ENCODE measurements around the gene KLK11. TPM values are rescaled to one million over a fixed set of nuclear protein-coding genes. Genes with fewer than 3 reads are reported as not detected.

The KLK11 gene
- total RNA-seq, 1 donor from 2014 or later: not detected

DNA sequence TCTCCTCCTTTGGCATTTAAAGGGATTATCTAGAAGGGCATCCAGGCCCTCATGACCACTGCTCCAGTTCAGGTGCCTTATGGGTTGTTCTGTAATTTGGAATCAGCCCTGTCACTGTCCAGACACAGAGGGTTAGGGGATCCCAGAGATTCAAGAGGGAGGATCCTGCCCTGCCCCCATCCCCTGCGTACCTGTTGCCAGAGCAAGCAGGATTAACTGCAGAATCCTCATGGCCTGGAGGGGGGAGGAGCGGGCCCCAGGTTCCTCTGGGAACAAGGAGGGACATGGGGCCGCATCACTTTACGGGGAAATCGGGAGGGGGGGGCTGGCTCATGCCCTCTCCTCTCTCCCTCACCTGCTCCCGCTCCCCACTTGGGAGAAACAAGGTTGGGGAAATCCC, 1.0 kb downstream of the KLK11 start:
- CTCF ChIA-PET: no interaction called here
- Mint-ChIP-seq H3K27me3 (peaks cover 22% of the 10 kb centered on the region), H3K27ac (no peak overlapping the region), H3K9me3 (no peaks in the 10 kb centered on the region), H3K4me1 (no peaks in the 10 kb centered on the region), H3K4me3 (no peak overlapping the region), H3K36me3 (ENCODE audit: low read depth) (no peaks in the 10 kb centered on the region)
- POLR2A ChIA-PET: no interaction called here
- TF ChIP-seq, protein P1, sequence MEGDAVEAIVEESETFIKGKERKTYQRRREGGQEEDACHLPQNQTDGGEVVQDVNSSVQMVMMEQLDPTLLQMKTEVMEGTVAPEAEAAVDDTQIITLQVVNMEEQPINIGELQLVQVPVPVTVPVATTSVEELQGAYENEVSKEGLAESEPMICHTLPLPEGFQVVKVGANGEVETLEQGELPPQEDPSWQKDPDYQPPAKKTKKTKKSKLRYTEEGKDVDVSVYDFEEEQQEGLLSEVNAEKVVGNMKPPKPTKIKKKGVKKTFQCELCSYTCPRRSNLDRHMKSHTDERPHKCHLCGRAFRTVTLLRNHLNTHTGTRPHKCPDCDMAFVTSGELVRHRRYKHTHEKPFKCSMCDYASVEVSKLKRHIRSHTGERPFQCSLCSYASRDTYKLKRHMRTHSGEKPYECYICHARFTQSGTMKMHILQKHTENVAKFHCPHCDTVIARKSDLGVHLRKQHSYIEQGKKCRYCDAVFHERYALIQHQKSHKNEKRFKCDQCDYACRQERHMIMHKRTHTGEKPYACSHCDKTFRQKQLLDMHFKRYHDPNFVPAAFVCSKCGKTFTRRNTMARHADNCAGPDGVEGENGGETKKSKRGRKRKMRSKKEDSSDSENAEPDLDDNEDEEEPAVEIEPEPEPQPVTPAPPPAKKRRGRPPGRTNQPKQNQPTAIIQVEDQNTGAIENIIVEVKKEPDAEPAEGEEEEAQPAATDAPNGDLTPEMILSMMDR (IDR thresholded peaks at IDR 0.05): no peak
- intact Hi-C loops (cut with micrococcal nuclease): no loop called here
- DNase-seq: no peak
- no peak for ATAC-seq (ENCODE audit: low read depth)

- intact Hi-C loops (cut with micrococcal nuclease): no loop called here
- Mint-ChIP-seq H3K4me3 (no peak overlapping the region), H3K27me3 (peaks cover 25% of the 10 kb centered on the region), H3K9me3 (no peaks in the 10 kb centered on the region), H3K4me1 (no peaks in the 10 kb centered on the region), H3K36me3 (ENCODE audit: low read depth) (no peaks in the 10 kb centered on the region), H3K27ac (no peak overlapping the region)
- TF ChIP-seq, protein P1 (IDR thresholded peaks at IDR 0.05): no peak
- DNase-seq: no peak
- POLR2A ChIA-PET: no interaction called here
- ATAC-seq (ENCODE audit: low read depth): no peak
- CTCF ChIA-PET: no interaction called here
Observed at GRCh38 chr19:51024924-51025323, 1.5 kb downstream of the KLK11 start.

DNA sequence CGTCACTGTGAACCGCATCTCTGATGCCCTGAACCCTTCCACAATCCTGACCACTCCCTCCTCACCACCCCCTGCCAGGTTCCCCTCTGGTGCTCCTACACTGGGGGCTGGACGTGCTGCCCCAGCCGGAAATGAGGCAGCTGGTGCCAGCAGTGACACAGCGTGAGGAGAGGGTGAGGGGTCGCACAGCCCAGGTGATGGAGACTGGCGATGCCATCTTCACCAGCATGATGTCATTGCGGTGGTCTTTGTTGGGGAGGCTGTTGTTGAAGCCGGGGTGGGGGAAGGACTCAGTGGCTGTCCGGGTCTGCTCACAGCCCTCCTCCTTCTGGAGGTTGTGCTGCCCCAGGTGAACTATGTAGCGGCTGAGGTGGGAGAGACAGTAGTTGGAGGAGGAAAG, 2.5 kb downstream of the KLK11 start:
- TF ChIP-seq, protein P1 (IDR thresholded peaks at IDR 0.05): no peak
- Mint-ChIP-seq H3K27me3 (peaks cover 24% of the 10 kb centered on the region), H3K4me3 (no peak overlapping the region), H3K36me3 (ENCODE audit: low read depth) (no peaks in the 10 kb centered on the region), H3K4me1 (no peaks in the 10 kb centered on the region), H3K27ac (no peak overlapping the region), H3K9me3 (no peaks in the 10 kb centered on the region)
- intact Hi-C loops (cut with micrococcal nuclease): no loop called here
- no peak for ATAC-seq (ENCODE audit: low read depth)
- DNase-seq: no peak
- ChIA-PET CTCF (no interaction called here), POLR2A (no interaction called here)

DNA sequence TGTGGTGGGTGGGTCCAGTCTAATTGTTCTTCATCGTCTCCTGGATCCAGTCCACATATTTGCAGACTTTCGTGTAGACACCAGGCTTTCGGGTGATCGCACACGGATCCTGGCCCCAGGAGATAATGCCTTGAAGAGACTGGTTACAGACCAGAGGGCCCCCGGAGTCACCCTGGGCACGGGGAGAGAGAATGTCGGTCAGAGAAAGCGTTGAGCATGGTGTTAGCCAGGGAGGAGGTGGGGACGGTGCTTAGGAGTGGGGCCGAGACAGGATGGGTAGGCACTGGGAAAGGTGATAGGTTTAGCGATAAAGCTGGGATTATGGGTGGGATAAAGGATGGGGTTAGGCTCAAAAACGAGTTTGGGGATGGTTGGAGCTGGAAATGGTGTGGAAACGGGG, 3.9 kb downstream of the KLK11 start:
- Mint-ChIP-seq H3K27me3 (peaks cover 33% of the 10 kb centered on the region), H3K4me1 (peaks cover 4% of the 10 kb centered on the region), H3K9me3 (no peaks in the 10 kb centered on the region), H3K36me3 (ENCODE audit: low read depth) (no peaks in the 10 kb centered on the region), H3K27ac (no peak overlapping the region), H3K4me3 (no peak overlapping the region)
- ChIA-PET POLR2A (interaction anchor here (0.6 kb wide), 1 partner anchor 1919 kb away, joined by 3 read pairs; no protein-coding TSS in a partner anchor), CTCF (no interaction called here)
- intact Hi-C loops (cut with micrococcal nuclease): no loop called here
- no peak for ATAC-seq (ENCODE audit: low read depth)
- DNase-seq: no peak
- TF ChIP-seq, protein P1 (IDR thresholded peaks at IDR 0.05): no peak

DNA sequence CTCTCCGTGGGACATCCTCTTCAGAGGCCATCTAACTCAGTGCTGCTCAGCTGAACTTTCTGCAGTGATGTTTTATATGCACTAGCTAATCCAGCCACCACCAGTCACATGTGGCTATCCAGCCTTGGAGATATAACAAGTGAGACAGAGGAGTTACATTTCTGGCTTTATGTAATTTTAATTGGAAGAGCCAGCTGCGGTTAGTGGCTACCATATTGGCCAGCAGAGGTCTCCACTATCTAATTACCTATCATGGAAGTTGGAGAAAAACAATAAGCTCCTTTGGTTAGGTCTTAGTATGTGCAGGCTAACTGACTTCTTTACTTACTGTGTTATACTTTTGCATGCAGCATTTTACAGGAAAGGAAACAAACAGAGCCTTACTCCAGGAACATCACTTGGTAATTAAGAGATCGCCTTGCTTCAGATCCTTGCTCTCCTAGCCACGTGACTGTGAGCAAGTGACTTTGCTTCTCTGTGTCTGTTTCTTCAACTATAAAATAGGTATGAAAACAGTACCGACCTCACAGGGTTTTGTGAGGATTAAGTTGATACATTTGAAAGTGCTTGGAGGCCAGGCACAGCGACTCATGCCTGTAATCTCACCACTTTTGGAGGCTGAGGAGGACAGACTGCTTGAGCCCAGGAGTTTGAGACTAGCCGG, 5.3 kb downstream of the KLK11 start:
- Mint-ChIP-seq H3K27ac (no peak overlapping the region), H3K27me3 (peaks cover 39% of the 10 kb centered on the region), H3K4me3 (no peak overlapping the region), H3K9me3 (no peaks in the 10 kb centered on the region), H3K36me3 (ENCODE audit: low read depth) (no peaks in the 10 kb centered on the region), H3K4me1 (peaks cover 7% of the 10 kb centered on the region)
- TF ChIP-seq, protein P1 (IDR thresholded peaks at IDR 0.05): no peak
- intact Hi-C loops (cut with micrococcal nuclease): no loop called here
- no peak for DNase-seq
- no peak for ATAC-seq (ENCODE audit: low read depth)
- POLR2A ChIA-PET: interaction anchor here (0.6 kb wide), 1 partner anchor 204 kb away, joined by 3 read pairs; no protein-coding TSS in a partner anchor
- CTCF ChIA-PET: interaction anchor here (1.6 kb wide), 1 partner anchor 147 kb away, joined by 5 read pairs; no protein-coding TSS in a partner anchor

Data from activated B cell treated with CpG ODN at 0.5 μM for 24 hours (primary cell).